ENCODE measurements around the gene RAPGEF5. TPM values are rescaled to one million over a fixed set of nuclear protein-coding genes. Genes with fewer than 3 reads are reported as not detected.

The RAPGEF5 gene
- total and polyA plus RNA-seq, 10 of the 15 experiments (the other 5 are each of a cell fraction or from before 2014, with no cell fraction given), result 0.38 to 4.0 (median 1.6) TPM; not detected in 1

DNA sequence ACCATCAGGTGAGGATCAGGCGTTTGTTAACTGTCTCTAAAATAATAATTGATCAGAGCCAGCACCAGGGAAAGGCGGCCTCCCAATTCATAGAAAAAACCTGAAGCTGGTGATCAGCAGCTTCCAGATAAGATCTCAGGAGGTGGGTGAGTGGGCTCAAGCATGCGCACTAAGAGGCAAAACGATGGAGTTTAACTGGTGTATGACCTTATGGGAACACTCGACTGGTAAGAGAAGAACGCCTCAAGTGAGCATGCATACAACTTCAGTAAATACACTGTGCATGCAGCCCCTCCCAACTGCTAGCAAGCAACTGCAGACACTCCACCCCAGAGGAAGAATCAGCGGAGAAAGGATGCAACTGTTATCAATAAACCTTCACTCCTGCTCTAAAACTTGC lies 18.1 kb downstream of the RAPGEF5 start:
- H3K9me3 ChIP-seq (replicated peaks; ENCODE audit: control insufficient read depth, insufficient read depth, low read length), result peaks cover 7% of the 10 kb centered on the region; the same call in 2 of the 3 replicates
- in situ Hi-C loops (cut with MboI), result no loop called here
- ChIA-PET POLR2A (no interaction called here), CTCF (no interaction called here), SMC1A (ENCODE audit: uncharacterized antibody, unreplicated experiment) (interaction anchor here (1.2 to 1.8 kb wide), 2 partner anchors 12 to 17 kb away, joined by 3 to 5 read pairs; no protein-coding TSS in a partner anchor), RAD21 (ENCODE audit: unreplicated experiment) (interaction anchor here (1.4 kb wide), 1 partner anchor 13 kb away, joined by 3 read pairs; no protein-coding TSS in a partner anchor)
- no peak overlapping the region for H3K9ac ChIP-seq (ENCODE audit: control insufficient read depth, insufficient read depth, low read length)
- no peak overlapping the region for H3K27ac ChIP-seq (ENCODE audit: control insufficient read depth, insufficient read depth)
- no peaks in the 10 kb centered on the region for H3K36me3 ChIP-seq (ENCODE audit: control insufficient read depth in 2 of 2, insufficient read depth in 2 of 2, low read length in 1 of 2)
- peaks cover 3% of the 10 kb centered on the region for H3K79me2 ChIP-seq (ENCODE audit: control insufficient read depth, insufficient read depth, low read length)
- no peaks in the 10 kb centered on the region for H4K20me1 ChIP-seq (ENCODE audit: control insufficient read depth, insufficient read depth)
- 26% methylated on average over 7 of the region's 7 CpGs for WGBS (ENCODE audit: insufficient coverage, insufficient replicate concordance, low lambda C conversion rate, missing lambda C conversion rate)
- ATAC-seq (no peak), FAIRE-seq (no peak), DNase-seq (ENCODE audit: low read depth, low spot score) (no peak)
- peaks cover 20% of the 10 kb centered on the region for H3K4me1 ChIP-seq (ENCODE audit: control insufficient read depth, insufficient read depth, low read length)
- BruUV-seq (replicated peaks), result no TSS peak
- H3K27me3 ChIP-seq (replicated peaks in 1 of 2; ENCODE audit: control insufficient read depth in 2 of 2, insufficient read depth in 2 of 2, low read length in 1 of 2), result no peaks in the 10 kb centered on the region
- H3K4me3 ChIP-seq, result no peak overlapping the region
- no peak overlapping the region for H3K4me2 ChIP-seq (ENCODE audit: control insufficient read depth, insufficient read depth)
- no peak overlapping the region for H2AFZ ChIP-seq (ENCODE audit: control insufficient read depth, low read depth, low read length)
- intact Hi-C loops (cut with micrococcal nuclease; ENCODE audit: unreplicated experiment), result no loop called here
- TF ChIP-seq, protein P1, sequence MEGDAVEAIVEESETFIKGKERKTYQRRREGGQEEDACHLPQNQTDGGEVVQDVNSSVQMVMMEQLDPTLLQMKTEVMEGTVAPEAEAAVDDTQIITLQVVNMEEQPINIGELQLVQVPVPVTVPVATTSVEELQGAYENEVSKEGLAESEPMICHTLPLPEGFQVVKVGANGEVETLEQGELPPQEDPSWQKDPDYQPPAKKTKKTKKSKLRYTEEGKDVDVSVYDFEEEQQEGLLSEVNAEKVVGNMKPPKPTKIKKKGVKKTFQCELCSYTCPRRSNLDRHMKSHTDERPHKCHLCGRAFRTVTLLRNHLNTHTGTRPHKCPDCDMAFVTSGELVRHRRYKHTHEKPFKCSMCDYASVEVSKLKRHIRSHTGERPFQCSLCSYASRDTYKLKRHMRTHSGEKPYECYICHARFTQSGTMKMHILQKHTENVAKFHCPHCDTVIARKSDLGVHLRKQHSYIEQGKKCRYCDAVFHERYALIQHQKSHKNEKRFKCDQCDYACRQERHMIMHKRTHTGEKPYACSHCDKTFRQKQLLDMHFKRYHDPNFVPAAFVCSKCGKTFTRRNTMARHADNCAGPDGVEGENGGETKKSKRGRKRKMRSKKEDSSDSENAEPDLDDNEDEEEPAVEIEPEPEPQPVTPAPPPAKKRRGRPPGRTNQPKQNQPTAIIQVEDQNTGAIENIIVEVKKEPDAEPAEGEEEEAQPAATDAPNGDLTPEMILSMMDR (IDR thresholded peaks at IDR 0.05 in 2 of 3, conservative IDR thresholded peaks at IDR 0.05 in 1 of 3; ENCODE audit: control insufficient read depth in 2 of 3, extremely low read depth in 1 of 3, insufficient read depth in 1 of 3, low read depth in 3 of 3, low read length in 3 of 3), result no peak
- TF ChIP-seq CREM (IDR thresholded peaks at IDR 0.05; ENCODE audit: low read depth), result no peak
- TF ChIP-seq NFIC (IDR thresholded peaks at IDR 0.05; ENCODE audit: low read depth, low read length), result no peak
- TF ChIP-seq, protein P2, sequence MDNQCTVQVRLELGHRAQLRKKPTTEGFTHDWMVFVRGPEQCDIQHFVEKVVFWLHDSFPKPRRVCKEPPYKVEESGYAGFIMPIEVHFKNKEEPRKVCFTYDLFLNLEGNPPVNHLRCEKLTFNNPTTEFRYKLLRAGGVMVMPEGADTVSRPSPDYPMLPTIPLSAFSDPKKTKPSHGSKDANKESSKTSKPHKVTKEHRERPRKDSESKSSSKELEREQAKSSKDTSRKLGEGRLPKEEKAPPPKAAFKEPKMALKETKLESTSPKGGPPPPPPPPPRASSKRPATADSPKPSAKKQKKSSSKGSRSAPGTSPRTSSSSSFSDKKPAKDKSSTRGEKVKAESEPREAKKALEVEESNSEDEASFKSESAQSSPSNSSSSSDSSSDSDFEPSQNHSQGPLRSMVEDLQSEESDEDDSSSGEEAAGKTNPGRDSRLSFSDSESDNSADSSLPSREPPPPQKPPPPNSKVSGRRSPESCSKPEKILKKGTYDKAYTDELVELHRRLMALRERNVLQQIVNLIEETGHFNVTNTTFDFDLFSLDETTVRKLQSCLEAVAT (IDR thresholded peaks at IDR 0.05), result no peak
- TF ChIP-seq KDM1A (IDR thresholded peaks at IDR 0.05; ENCODE audit: borderline replicate concordance), result no peak
- no peak for TF ChIP-seq SUPT20H (IDR thresholded peaks at IDR 0.05; ENCODE audit: borderline replicate concordance, control insufficient read depth, low read depth, low read length)
- TF ChIP-seq, protein P3, sequence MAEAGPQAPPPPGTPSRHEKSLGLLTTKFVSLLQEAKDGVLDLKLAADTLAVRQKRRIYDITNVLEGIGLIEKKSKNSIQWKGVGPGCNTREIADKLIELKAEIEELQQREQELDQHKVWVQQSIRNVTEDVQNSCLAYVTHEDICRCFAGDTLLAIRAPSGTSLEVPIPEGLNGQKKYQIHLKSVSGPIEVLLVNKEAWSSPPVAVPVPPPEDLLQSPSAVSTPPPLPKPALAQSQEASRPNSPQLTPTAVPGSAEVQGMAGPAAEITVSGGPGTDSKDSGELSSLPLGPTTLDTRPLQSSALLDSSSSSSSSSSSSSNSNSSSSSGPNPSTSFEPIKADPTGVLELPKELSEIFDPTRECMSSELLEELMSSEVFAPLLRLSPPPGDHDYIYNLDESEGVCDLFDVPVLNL (IDR thresholded peaks at IDR 0.05; ENCODE audit: low read depth, low read length), result no peak
- no peak for TF ChIP-seq CREB1 (IDR thresholded peaks at IDR 0.05; ENCODE audit: low read depth)
- TF ChIP-seq, protein P4, sequence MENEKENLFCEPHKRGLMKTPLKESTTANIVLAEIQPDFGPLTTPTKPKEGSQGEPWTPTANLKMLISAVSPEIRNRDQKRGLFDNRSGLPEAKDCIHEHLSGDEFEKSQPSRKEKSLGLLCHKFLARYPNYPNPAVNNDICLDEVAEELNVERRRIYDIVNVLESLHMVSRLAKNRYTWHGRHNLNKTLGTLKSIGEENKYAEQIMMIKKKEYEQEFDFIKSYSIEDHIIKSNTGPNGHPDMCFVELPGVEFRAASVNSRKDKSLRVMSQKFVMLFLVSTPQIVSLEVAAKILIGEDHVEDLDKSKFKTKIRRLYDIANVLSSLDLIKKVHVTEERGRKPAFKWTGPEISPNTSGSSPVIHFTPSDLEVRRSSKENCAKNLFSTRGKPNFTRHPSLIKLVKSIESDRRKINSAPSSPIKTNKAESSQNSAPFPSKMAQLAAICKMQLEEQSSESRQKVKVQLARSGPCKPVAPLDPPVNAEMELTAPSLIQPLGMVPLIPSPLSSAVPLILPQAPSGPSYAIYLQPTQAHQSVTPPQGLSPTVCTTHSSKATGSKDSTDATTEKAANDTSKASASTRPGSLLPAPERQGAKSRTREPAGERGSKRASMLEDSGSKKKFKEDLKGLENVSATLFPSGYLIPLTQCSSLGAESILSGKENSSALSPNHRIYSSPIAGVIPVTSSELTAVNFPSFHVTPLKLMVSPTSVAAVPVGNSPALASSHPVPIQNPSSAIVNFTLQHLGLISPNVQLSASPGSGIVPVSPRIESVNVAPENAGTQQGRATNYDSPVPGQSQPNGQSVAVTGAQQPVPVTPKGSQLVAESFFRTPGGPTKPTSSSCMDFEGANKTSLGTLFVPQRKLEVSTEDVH (IDR thresholded peaks at IDR 0.05; ENCODE audit: low read depth, partially characterized antibody), result no peak
- TF ChIP-seq PML (IDR thresholded peaks at IDR 0.05; ENCODE audit: low read length), result no peak
- no peak for TF ChIP-seq RUNX3 (IDR thresholded peaks at IDR 0.05; ENCODE audit: low read length)
- TF ChIP-seq, protein P5, sequence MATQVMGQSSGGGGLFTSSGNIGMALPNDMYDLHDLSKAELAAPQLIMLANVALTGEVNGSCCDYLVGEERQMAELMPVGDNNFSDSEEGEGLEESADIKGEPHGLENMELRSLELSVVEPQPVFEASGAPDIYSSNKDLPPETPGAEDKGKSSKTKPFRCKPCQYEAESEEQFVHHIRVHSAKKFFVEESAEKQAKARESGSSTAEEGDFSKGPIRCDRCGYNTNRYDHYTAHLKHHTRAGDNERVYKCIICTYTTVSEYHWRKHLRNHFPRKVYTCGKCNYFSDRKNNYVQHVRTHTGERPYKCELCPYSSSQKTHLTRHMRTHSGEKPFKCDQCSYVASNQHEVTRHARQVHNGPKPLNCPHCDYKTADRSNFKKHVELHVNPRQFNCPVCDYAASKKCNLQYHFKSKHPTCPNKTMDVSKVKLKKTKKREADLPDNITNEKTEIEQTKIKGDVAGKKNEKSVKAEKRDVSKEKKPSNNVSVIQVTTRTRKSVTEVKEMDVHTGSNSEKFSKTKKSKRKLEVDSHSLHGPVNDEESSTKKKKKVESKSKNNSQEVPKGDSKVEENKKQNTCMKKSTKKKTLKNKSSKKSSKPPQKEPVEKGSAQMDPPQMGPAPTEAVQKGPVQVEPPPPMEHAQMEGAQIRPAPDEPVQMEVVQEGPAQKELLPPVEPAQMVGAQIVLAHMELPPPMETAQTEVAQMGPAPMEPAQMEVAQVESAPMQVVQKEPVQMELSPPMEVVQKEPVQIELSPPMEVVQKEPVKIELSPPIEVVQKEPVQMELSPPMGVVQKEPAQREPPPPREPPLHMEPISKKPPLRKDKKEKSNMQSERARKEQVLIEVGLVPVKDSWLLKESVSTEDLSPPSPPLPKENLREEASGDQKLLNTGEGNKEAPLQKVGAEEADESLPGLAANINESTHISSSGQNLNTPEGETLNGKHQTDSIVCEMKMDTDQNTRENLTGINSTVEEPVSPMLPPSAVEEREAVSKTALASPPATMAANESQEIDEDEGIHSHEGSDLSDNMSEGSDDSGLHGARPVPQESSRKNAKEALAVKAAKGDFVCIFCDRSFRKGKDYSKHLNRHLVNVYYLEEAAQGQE (IDR thresholded peaks at IDR 0.05; ENCODE audit: low read depth, low read length), result no peak
- TF ChIP-seq PAX5 (IDR thresholded peaks at IDR 0.05; ENCODE audit: borderline replicate concordance, low read depth, low read length), result no peak
- TF ChIP-seq IKZF2 (IDR thresholded peaks at IDR 0.05), result no peak

Measured in GM12878 (cell line).